NCI-H1417 treated with DMSO at 0.1 percent for 48 hours (cell line): ENCODE measurements around the gene GRID2.

Experiments used
- DNase-seq: peaks from one replicate; lab custom pipeline; 2025; lab: John Stamatoyannopoulos, UW

GRID2 gene

GRCh38 chr4:93080316-93080715 is 776.5 kb downstream of the GRID2 start:
- no peak for DNase-seq

- no peak for DNase-seq
Observed at GRCh38 chr4:93084599-93085305, 781.0 kb downstream of the GRID2 start.

- no peak for DNase-seq
Observed at GRCh38 chr4:93086356-93086755, 782.6 kb downstream of the GRID2 start.

GRCh38 chr4:93092765-93093164 is 789.0 kb downstream of the GRID2 start:
- DNase-seq = no peak

- DNase-seq = no peak
Observed at GRCh38 chr4:93103042-93103441, 799.3 kb downstream of the GRID2 start.

- no peak for DNase-seq
Observed at GRCh38 chr4:93116624-93117023, 812.9 kb downstream of the GRID2 start.

- no peak for DNase-seq
Observed at GRCh38 chr4:93127489-93127888, 823.7 kb downstream of the GRID2 start.

GRCh38 chr4:93132631-93133030 is 828.9 kb downstream of the GRID2 start:
- DNase-seq = no peak

GRCh38 chr4:93139118-93139517 is 835.4 kb downstream of the GRID2 start:
- DNase-seq = no peak

- DNase-seq = no peak
Observed at GRCh38 chr4:93143902-93144301, 840.1 kb downstream of the GRID2 start.

GRCh38 chr4:93144644-93145043 is 840.9 kb downstream of the GRID2 start:
- no peak for DNase-seq

- peak; percentile 38 for DNase-seq
Observed at GRCh38 chr4:93147524-93148212, 843.9 kb downstream of the GRID2 start.

GRCh38 chr4:93152491-93152890 is 848.7 kb downstream of the GRID2 start:
- no peak for DNase-seq

- DNase-seq = no peak
Observed at GRCh38 chr4:93157986-93158385, 854.2 kb downstream of the GRID2 start.

GRCh38 chr4:93168053-93168452 is 864.3 kb downstream of the GRID2 start:
- DNase-seq = no peak

- DNase-seq = no peak
Observed at GRCh38 chr4:93169966-93170365, 866.2 kb downstream of the GRID2 start.

GRCh38 chr4:93174598-93174997 is 870.8 kb downstream of the GRID2 start:
- no peak for DNase-seq

- DNase-seq = no peak
Observed at GRCh38 chr4:93178279-93178678, 874.5 kb downstream of the GRID2 start.

- DNase-seq = no peak
Observed at GRCh38 chr4:93179044-93179443, 875.3 kb downstream of the GRID2 start.

GRCh38 chr4:93182722-93183121 is 879.0 kb downstream of the GRID2 start:
- no peak for DNase-seq

GRCh38 chr4:93183576-93183975 is 879.8 kb downstream of the GRID2 start:
- DNase-seq = no peak

- DNase-seq = peak; percentile 67
Observed at GRCh38 chr4:93184053-93184452, 880.3 kb downstream of the GRID2 start.

GRCh38 chr4:93186846-93187245 is 883.1 kb downstream of the GRID2 start:
- DNase-seq = no peak

GRCh38 chr4:93187466-93187865 is 883.7 kb downstream of the GRID2 start:
- DNase-seq = no peak
